Vagina (tissue), 2 donors: ENCODE data around the gene DGKD.

Experiments used
- POLR2A ChIP-seq, 2 donors: fragments of 450-650 bp; IDR thresholded peaks; one replicate each; pipeline ENCODE4 v1.6.1; 2017; ENCODE audit warnings: antibody characterized with exemption in 2 of 2, mild to moderate bottlenecking in 2 of 2, moderate library complexity in 2 of 2
- POLR2AphosphoS5 ChIP-seq, 2 donors: sonication (generic); formaldehyde crosslinking; IDR thresholded peaks; one replicate each; pipeline ENCODE4 v1.9.0; 2017; ENCODE audit warnings: antibody characterized with exemption in 2 of 2, mild to moderate bottlenecking in 2 of 2, low read depth in 1 of 2; ENCODE audit not compliant: insufficient read depth in 1 of 2

DNA sequence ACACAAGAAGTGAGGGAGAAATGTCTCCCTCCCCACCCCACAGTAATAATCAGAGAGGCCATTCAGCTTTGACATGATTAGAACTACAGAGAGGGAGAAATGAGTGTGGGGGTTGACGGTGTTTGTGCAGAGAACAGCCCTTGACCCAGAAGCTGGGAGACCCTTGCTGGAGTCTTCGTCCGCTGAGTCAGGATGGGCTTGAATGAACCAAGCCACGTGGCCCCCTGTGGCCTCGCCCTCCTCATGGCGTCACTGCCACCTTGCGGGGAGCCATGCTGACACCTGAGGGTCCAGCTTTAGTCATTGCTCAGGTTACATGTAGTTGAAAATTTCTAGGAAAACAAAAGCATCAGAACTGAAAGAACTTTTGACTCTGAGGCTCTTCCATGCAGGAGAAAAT lies 101.2 kb downstream of the DGKD start:
- TF ChIP-seq POLR2A (IDR thresholded peaks at IDR 0.05) (no peak), POLR2AphosphoS5 (IDR thresholded peaks at IDR 0.05; ENCODE audit: insufficient read depth in 1 of 2, low read depth in 1 of 2) (no peak)
